GF-D8 (cell line): ENCODE measurements around the gene OR5AK2.
"Not testable (repeated sequence)": the region's sequence is repeated elsewhere in the genome, so short reads cannot be mapped to it uniquely, and the experiment has no call there.

Source experiments
- DNase-seq: peaks from one replicate; lab custom pipeline; 2025; lab: John Stamatoyannopoulos, UW

Gene OR5AK2, protein sequence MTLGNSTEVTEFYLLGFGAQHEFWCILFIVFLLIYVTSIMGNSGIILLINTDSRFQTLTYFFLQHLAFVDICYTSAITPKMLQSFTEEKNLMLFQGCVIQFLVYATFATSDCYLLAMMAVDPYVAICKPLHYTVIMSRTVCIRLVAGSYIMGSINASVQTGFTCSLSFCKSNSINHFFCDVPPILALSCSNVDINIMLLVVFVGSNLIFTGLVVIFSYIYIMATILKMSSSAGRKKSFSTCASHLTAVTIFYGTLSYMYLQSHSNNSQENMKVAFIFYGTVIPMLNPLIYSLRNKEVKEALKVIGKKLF

DNA sequence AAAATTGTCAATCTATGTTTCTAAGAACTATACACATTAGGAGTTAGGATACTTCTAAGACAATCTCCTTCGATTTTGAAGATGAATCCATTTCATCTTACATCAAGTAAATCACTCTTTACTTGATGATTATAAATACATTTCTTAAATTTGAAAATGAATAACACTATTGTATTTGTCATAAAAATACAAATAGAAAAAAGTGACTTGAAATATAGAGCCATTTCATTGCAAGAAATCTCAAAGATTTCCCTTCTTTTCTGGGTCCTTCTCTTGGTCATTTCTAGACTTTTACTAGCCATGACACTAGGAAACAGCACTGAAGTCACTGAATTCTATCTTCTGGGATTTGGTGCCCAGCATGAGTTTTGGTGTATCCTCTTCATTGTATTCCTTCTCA lies at the start of gene OR5AK2:
OR5AK2 (plus strand) TSS at position 301 of the 400 bp plus-strand sequence; CDS start at position 301, 0 bp downstream.
- no peak for DNase-seq

DNA sequence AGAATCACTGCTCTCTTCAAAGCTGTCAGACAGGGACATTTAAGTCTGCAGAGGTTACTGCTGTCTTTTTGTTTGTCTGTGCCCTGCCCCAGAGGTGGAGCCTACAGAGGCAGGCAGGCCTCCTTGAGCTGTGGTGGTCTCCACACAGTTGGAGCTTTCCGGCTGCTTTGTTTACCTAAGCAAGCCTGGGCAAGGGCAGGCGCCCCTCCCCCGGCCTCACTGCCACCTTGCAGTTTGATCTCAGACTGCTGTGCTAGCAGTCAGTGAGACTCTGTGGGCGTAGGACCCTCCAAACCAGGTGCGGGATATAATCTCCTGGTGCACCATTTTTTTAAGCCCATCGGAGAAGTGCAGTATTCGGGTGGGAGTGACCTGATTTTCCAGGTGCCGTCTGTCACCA lies 43.2 kb upstream of the OR5AK2 start:
- not testable (repeated sequence) for DNase-seq

DNA sequence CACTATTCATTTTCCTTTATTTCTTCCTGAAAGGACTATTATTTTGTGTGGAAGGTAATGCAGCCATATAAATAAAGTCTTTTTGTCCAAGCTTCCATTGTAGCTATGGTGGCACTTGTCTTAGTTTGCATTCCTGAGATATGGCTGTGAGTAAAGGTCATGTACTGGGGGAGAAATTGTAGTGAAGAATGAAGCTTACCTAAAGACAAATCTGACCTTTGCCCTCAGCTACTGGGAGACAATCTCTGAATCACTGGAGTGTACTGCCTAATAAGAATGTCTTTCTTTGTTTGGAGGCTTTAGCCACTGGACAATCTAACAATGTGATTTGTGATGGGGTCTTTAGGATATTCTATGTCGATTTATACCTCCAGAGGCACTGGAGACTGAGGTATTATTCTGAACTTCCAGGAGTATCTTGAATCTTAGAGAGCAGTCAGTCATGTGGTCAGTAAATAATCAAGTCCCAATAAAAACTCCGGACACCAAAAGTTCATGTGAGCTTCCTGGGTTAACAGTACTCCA lies 39.7 kb upstream of the OR5AK2 start:
- no peak for DNase-seq

DNA sequence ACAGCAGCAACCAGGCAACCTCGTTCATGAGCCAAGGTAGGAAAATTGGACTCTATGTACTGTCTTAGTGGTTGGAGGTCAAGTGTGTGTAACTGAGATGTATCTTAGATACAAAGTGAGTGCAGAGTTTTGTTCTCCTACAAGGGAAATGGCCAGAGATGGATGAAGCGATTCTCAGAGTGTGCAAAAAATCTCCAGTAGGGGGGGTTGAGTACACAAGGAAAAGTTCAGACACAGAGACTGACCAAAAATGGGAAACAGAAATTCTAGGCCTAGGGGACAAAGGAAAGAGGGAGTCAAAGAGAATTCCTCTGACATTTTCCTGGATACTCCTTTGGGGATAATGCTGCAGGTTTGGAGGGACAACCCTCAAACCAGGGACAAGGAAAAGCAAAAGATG lies 38.2 kb upstream of the OR5AK2 start:
- no peak for DNase-seq

DNA sequence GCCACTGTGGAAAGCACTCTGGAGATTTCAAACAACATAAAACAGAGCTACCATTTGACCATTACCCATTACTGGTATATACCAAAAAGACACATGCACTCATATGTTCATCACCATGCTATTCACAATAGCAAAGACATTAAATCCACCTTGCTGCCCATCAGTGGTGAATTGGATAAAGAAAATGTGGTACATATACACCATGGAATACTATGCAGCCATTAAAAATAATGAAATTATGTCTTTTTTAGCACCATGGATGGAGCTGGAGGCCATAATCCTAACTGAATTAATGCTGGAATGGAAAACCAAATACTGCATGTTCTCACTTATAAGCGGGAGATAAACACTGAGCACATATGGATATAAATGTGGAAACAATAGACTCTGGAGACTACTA lies 34.8 kb upstream of the OR5AK2 start:
- DNase-seq, result not testable (repeated sequence)

DNA sequence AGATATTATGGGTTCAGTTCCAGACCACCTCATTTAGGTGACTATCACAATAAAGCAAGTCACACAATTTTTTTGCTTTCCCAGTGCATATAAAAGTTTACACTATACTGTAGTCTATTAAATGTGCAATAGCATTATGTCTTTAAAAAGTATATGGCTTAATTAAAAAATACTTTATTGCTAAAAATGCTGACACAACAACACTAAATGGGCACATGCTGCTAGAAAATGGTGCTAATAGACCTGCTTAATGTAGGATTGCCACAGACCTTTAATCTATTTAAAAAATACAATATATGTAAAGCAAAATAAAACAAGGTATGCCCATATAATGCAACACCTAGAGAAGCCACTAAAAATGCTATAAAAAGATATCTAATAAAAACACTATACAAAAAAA lies 27.1 kb upstream of the OR5AK2 start:
- no peak for DNase-seq

DNA sequence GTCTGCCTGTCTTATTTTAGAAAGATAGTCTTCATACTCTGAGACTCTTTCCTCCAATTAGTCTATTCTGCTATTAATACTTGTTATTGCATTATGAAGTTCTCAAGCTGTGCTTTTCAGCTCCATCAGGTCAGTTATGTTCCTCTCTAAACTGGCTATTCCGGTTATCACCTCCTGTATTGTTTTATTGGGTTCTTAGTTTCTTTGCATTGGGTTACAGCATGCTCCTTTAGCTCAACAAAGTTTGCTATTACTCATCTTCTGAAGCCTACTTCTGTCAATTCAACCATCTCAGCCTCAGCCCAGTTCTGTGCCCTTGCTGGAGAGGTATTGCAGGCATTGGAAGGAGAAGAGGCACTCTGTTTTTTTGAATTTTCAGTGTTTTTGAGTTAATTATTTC lies 21.0 kb upstream of the OR5AK2 start:
- no peak for DNase-seq

DNA sequence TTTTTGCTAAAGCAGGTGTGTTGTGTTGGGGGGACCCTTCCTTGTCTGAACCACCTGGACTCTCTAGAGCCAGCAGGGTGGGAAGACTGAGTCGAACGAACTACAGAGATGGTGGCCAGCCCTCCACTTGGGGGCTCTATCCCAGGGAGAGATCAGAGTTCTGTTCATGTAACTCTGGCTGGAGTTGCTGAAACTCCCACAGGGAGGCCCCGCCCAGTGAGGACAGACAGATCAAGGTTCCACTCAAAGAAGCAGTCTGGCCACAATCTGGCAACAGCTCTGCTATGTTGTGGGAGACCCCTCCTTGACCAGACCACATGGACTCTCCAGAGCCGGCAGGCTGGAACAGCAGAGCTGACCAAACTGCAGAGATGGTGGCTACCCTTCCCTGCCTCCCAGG lies 20.2 kb upstream of the OR5AK2 start:
- no peak for DNase-seq

DNA sequence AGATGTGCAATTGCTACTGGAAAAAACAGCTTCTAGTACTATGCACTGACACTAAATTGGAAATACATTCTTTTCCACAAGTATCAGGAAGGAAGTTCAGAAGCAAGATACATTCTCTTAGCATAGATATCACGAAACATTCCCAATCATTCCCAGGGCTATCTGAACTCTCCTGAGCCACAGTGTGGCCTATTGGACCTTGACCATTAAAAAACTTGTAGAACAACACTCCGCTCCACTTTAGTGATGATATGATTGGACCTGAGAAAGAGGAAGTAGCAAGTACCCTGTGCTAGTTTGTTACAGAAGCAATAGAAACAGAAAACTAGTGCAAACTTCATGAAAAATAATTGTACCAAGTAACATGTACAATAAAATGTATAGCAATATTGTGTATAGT lies 11.4 kb upstream of the OR5AK2 start:
- DNase-seq, result no peak

DNA sequence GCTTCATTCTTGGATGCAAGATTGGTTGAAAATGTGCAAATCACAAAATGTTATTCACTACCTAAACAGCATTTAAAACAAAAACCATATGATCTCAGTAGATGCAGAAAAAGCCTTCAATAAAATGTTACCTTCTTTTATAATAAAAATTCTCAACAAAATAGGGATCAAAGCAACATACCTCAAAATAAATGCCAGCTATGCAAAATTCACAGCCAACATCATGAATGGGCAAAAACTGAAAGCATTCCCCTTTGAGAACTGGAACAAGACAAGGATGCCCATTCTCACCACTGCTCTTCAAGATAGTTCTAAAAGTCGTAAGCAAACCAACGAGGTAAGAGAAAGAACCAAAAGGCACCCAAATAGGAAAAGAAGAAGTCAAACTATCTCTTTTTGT lies 2.0 kb downstream of the OR5AK2 start:
- no peak for DNase-seq

DNA sequence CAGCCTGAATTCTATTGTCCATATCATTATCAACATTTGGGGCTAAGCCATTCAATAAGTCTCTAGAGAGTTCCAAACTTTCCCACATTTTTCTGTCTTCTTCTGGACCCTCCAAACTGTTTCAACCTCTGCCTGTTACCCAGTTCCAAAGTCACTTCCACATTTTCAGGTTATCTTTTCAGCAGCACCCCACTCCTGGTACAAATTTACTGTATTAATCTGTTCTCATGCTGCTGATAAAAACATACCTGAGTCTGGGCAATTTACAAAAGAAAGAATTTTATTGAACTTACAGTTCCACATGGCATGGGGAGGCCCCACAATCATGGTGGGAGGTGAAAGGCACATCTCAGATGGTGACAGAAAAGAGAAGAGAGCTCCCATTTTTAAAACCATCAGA lies 5.8 kb downstream of the OR5AK2 start:
- DNase-seq, result no peak

DNA sequence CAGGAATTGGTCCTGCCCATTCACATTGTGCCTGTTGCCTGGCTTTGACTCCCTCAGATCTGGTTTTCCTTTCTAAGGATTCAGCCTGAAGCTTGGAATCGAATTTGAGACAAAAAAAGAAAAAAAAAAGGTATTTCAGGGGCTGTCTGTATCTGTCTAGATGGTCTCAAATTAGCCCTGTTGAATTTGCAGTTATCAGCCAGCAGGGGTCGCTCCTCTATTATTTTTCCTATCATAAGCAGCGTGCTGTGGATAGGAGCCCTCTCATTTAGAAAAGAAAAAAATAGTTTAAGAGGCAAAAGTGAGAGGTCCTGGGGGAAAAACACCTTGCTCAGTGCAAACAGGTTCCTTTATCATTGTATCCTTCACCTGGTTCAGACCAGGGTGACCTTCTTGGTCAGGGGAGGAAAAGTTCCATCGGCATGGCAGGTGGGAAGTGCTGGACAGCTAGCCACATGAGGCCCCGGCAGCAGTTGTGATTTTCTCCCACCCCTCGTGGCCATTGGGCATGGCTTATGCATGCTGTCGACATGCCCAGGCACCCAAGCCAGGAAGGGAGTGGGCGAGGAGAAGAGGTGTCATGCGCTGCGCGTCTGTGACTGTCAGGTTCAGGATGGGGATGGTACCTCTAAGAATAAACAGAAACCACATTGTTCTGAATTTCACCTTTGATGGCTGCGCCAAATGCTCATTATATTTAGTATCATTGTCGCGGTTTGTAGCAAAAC lies 13.1 kb downstream of the OR5AK2 start:
- DNase-seq, result no peak

DNA sequence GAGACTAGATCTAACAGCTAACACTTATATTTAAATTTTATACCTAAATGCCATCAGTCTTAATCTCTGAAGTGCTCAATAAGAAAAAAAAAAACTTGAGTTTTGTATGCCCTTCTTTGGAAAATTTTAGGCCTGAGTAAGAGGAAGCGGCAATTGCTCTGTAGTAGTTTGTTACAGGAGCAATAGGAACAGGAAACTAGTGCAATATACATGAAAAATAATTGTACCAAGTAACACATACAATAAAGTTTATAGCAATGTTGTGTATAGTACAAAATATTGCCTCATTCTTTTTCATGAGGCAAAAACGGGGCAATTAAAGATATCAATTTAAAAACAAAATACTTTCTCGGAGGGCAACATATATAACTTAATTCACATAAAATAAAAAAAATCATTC lies 19.7 kb downstream of the OR5AK2 start:
- no peak for DNase-seq

DNA sequence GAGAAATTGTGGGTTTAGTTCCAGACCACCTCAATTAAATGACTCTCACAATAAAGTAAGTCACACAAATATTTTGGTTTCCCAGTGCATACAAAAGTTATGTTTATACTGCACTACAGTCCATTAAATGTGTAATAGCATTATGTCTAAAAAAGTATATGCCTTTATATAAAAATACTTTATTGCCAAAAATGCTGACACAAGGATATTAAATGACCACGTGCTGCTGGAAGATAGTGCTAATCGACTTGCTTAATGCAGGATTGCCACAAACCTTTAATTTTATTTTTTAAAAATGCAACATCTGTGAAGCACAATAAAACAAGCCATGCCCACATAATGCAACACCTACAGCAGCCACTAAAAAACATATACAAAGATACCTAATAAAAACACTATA lies 27.0 kb downstream of the OR5AK2 start:
- DNase-seq, result no peak

DNA sequence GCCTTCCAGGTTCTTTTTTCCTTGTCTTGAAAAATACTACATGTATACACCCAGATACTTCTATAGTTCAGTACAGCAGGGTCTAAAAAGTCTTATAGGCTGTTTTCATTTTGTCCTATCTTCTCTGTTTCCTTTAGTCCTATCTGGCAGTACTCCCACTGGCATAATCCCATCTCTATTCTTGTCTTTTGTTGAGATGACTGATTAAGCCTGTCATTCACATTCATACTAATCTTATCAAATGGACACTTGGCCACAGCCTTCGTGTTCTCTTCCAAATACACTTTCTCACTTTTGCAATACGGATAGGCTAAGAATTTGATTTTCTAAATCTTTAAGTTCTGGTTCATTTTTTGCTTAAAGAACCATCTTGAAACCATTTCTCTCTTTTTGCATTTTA lies 42.8 kb downstream of the OR5AK2 start:
- no peak for DNase-seq
